ENCODE data around the gene TMOD4. TPM values are rescaled to one million over a fixed set of nuclear protein-coding genes. Genes with fewer than 3 reads are reported as not detected.

TMOD4 gene
- total and polyA plus RNA-seq, 2 experiments from 2014 or later, result 1.3 TPM; not detected in 1

- H3K4me2 ChIP-seq, result no peak overlapping the region
- TF ChIP-seq CREB1 (CRISPR knock-in tag; IDR thresholded peaks at IDR 0.05; ENCODE audit: low read depth) (no peak), EZH2phosphoT487 (IDR thresholded peaks at IDR 0.05; ENCODE audit: unreplicated experiment) (no peak), JUNB (IDR thresholded peaks at IDR 0.05; ENCODE audit: unreplicated experiment) (no peak), NANOG (IDR thresholded peaks at IDR 0.05; ENCODE audit: borderline replicate concordance) (no peak), POLR2AphosphoS5 (IDR thresholded peaks at IDR 0.05; ENCODE audit: low read depth) (no peak), STAT1 (IDR thresholded peaks at IDR 0.05; ENCODE audit: unreplicated experiment) (no peak), EZH2 (IDR thresholded peaks at IDR 0.05; ENCODE audit: low read depth, unreplicated experiment) (no peak), ZNF114 (CRISPR knock-in tag; IDR thresholded peaks at IDR 0.05) (no peak), ZNF331 (CRISPR knock-in tag; IDR thresholded peaks at IDR 0.05; ENCODE audit: low read depth) (no peak)
- TF ChIP-seq, protein P1, sequence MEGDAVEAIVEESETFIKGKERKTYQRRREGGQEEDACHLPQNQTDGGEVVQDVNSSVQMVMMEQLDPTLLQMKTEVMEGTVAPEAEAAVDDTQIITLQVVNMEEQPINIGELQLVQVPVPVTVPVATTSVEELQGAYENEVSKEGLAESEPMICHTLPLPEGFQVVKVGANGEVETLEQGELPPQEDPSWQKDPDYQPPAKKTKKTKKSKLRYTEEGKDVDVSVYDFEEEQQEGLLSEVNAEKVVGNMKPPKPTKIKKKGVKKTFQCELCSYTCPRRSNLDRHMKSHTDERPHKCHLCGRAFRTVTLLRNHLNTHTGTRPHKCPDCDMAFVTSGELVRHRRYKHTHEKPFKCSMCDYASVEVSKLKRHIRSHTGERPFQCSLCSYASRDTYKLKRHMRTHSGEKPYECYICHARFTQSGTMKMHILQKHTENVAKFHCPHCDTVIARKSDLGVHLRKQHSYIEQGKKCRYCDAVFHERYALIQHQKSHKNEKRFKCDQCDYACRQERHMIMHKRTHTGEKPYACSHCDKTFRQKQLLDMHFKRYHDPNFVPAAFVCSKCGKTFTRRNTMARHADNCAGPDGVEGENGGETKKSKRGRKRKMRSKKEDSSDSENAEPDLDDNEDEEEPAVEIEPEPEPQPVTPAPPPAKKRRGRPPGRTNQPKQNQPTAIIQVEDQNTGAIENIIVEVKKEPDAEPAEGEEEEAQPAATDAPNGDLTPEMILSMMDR (conservative IDR thresholded peaks at IDR 0.05; ENCODE audit: low read depth in 2 of 2), result no peak
- TF ChIP-seq, protein P2, sequence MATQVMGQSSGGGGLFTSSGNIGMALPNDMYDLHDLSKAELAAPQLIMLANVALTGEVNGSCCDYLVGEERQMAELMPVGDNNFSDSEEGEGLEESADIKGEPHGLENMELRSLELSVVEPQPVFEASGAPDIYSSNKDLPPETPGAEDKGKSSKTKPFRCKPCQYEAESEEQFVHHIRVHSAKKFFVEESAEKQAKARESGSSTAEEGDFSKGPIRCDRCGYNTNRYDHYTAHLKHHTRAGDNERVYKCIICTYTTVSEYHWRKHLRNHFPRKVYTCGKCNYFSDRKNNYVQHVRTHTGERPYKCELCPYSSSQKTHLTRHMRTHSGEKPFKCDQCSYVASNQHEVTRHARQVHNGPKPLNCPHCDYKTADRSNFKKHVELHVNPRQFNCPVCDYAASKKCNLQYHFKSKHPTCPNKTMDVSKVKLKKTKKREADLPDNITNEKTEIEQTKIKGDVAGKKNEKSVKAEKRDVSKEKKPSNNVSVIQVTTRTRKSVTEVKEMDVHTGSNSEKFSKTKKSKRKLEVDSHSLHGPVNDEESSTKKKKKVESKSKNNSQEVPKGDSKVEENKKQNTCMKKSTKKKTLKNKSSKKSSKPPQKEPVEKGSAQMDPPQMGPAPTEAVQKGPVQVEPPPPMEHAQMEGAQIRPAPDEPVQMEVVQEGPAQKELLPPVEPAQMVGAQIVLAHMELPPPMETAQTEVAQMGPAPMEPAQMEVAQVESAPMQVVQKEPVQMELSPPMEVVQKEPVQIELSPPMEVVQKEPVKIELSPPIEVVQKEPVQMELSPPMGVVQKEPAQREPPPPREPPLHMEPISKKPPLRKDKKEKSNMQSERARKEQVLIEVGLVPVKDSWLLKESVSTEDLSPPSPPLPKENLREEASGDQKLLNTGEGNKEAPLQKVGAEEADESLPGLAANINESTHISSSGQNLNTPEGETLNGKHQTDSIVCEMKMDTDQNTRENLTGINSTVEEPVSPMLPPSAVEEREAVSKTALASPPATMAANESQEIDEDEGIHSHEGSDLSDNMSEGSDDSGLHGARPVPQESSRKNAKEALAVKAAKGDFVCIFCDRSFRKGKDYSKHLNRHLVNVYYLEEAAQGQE (IDR thresholded peaks at IDR 0.05; ENCODE audit: unreplicated experiment), result no peak
- TF ChIP-seq, protein P3, sequence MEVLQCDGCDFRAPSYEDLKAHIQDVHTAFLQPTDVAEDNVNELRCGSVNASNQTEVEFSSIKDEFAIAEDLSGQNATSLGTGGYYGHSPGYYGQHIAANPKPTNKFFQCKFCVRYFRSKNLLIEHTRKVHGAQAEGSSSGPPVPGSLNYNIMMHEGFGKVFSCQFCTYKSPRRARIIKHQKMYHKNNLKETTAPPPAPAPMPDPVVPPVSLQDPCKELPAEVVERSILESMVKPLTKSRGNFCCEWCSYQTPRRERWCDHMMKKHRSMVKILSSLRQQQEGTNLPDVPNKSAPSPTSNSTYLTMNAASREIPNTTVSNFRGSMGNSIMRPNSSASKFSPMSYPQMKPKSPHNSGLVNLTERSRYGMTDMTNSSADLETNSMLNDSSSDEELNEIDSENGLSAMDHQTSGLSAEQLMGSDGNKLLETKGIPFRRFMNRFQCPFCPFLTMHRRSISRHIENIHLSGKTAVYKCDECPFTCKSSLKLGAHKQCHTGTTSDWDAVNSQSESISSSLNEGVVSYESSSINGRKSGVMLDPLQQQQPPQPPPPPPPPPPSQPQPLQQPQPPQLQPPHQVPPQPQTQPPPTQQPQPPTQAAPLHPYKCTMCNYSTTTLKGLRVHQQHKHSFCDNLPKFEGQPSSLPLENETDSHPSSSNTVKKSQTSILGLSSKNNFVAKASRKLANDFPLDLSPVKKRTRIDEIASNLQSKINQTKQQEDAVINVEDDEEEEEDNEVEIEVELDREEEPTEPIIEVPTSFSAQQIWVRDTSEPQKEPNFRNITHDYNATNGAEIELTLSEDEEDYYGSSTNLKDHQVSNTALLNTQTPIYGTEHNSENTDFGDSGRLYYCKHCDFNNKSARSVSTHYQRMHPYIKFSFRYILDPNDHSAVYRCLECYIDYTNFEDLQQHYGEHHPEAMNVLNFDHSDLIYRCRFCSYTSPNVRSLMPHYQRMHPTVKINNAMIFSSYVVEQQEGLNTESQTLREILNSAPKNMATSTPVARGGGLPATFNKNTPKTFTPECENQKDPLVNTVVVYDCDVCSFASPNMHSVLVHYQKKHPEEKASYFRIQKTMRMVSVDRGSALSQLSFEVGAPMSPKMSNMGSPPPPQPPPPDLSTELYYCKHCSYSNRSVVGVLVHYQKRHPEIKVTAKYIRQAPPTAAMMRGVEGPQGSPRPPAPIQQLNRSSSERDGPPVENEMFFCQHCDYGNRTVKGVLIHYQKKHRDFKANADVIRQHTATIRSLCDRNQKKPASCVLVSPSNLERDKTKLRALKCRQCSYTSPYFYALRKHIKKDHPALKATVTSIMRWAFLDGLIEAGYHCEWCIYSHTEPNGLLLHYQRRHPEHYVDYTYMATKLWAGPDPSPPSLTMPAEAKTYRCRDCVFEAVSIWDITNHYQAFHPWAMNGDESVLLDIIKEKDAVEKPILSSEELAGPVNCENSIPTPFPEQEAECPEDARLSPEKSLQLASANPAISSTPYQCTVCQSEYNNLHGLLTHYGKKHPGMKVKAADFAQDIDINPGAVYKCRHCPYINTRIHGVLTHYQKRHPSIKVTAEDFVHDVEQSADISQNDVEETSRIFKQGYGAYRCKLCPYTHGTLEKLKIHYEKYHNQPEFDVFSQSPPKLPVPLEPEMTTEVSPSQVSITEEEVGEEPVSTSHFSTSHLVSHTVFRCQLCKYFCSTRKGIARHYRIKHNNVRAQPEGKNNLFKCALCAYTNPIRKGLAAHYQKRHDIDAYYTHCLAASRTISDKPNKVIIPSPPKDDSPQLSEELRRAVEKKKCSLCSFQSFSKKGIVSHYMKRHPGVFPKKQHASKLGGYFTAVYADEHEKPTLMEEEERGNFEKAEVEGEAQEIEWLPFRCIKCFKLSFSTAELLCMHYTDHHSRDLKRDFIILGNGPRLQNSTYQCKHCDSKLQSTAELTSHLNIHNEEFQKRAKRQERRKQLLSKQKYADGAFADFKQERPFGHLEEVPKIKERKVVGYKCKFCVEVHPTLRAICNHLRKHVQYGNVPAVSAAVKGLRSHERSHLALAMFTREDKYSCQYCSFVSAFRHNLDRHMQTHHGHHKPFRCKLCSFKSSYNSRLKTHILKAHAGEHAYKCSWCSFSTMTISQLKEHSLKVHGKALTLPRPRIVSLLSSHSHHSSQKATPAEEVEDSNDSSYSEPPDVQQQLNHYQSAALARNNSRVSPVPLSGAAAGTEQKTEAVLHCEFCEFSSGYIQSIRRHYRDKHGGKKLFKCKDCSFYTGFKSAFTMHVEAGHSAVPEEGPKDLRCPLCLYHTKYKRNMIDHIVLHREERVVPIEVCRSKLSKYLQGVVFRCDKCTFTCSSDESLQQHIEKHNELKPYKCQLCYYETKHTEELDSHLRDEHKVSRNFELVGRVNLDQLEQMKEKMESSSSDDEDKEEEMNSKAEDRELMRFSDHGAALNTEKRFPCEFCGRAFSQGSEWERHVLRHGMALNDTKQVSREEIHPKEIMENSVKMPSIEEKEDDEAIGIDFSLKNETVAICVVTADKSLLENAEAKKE (CRISPR knock-in tag; IDR thresholded peaks at IDR 0.05), result no peak
- TF ChIP-seq, protein P4, sequence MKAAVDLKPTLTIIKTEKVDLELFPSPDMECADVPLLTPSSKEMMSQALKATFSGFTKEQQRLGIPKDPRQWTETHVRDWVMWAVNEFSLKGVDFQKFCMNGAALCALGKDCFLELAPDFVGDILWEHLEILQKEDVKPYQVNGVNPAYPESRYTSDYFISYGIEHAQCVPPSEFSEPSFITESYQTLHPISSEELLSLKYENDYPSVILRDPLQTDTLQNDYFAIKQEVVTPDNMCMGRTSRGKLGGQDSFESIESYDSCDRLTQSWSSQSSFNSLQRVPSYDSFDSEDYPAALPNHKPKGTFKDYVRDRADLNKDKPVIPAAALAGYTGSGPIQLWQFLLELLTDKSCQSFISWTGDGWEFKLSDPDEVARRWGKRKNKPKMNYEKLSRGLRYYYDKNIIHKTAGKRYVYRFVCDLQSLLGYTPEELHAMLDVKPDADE (IDR thresholded peaks at IDR 0.05), result no peak
- Mint-ChIP-seq H3K4me1 (peaks cover 12% of the 10 kb centered on the region; the same call in 2 of the 3 replicates), H3K4me3 (no peak overlapping the region), H3K36me3 (ENCODE audit: low read depth) (no peaks in the 10 kb centered on the region; the same call in 1 of the 3 replicates), H3K27ac (no peak overlapping the region), H3K27me3 (ENCODE audit: insufficient read depth, low read depth, poor library complexity) (peaks cover 7% of the 10 kb centered on the region), H3K9me3 (no peaks in the 10 kb centered on the region)
- peaks cover 28% of the 10 kb centered on the region for H3K79me2 ChIP-seq (replicated peaks; ENCODE audit: insufficient read depth)
- H3K9me2 ChIP-seq (ENCODE audit: insufficient read depth), result no peaks in the 10 kb centered on the region
- DNase-seq (ENCODE audit: low spot score), result no peak
- H3K27ac ChIP-seq (ENCODE audit: low read depth), result no peak overlapping the region
- H3K36me3 ChIP-seq (ENCODE audit: insufficient read depth), result no peaks in the 10 kb centered on the region
- H4K20me1 ChIP-seq (replicated peaks; ENCODE audit: insufficient read depth), result no peaks in the 10 kb centered on the region; the same call in 1 of the 2 replicates
- H2AFZ ChIP-seq, result no peak overlapping the region
- no peak for ATAC-seq
- 0 out of 2 replicates have a peak, but pooled peaks cover 9% of the 10 kb centered on the region for H3F3A ChIP-seq (replicated peaks; ENCODE audit: low read depth)
- H3K4me3 ChIP-seq, result no peak overlapping the region
- H3K4me1 ChIP-seq (ENCODE audit: insufficient read depth), result peaks cover 3% of the 10 kb centered on the region; the same call in 1 of the 2 replicates
- H3K27me3 ChIP-seq (ENCODE audit: insufficient read depth), result no peaks in the 10 kb centered on the region
These were observed 16.3 kb upstream of the TMOD4 start for GRCh38 chr1:151192047-151192446.
